GM12891 (cell line): ENCODE measurements around the gene CTTNBP2NL.
"Not testable (repeated sequence)": the region's sequence is repeated elsewhere in the genome, so short reads cannot be mapped to it uniquely, and the experiment has no call there.

ENCODE experiments used
- DNase-seq: peaks from one replicate; pipeline ENCODE4 v3.0.0; 2011; ENCODE audit warnings: low spot score; ENCODE audit not compliant: insufficient read length
- FAIRE-seq: peaks from 2 replicates; lab custom pipeline; 2011; peaks lifted over from hg19 to GRCh38; lab: Jason Lieb, UNC
- PAX5 ChIP-seq: IDR thresholded peaks from 2 replicates; pipeline ENCODE4 v1.6.1; 2011; ENCODE audit warnings: low read length, moderate library complexity, mild to moderate bottlenecking; ENCODE audit not compliant: insufficient read depth, severe bottlenecking
- POLR2A ChIP-seq: IDR thresholded peaks from 2 replicates; pipeline ENCODE4 v1.6.1; 2011; ENCODE audit warnings: low read depth, low read length, control low read depth
- POLR2AphosphoS5 ChIP-seq: IDR thresholded peaks from 2 replicates; pipeline ENCODE4 v1.6.1; 2011; ENCODE audit warnings: low read depth, low read length, control low read depth
- POU2F2 ChIP-seq: IDR thresholded peaks from 2 replicates; pipeline ENCODE4 v1.6.1; 2011; ENCODE audit warnings: low read depth, mild to moderate bottlenecking, control low read depth, low read length, moderate library complexity
- SPI1 ChIP-seq: IDR thresholded peaks from 2 replicates; pipeline ENCODE4 v1.6.1; 2011; ENCODE audit warnings: low read depth, low read length, control low read depth
- TAF1 ChIP-seq: IDR thresholded peaks from 2 replicates; pipeline ENCODE4 v1.6.1; 2011; ENCODE audit warnings: low read depth, low read length, control low read depth

CTTNBP2NL gene

GRCh38 chr1:112386731-112387346, 9.2 kb upstream of the CTTNBP2NL start:
- FAIRE-seq (no peak), DNase-seq (no peak)
- TF ChIP-seq SPI1, result no peak
- no peak for TF ChIP-seq PAX5
- no peak for TF ChIP-seq POLR2AphosphoS5
- no peak for TF ChIP-seq POLR2A
- no peak for TF ChIP-seq POU2F2

GRCh38 chr1:112387807-112388206, 8.2 kb upstream of the CTTNBP2NL start:
- no peak for TF ChIP-seq POU2F2
- TF ChIP-seq POLR2AphosphoS5, result no peak
- no peak for TF ChIP-seq TAF1
- TF ChIP-seq POLR2A, result no peak
- no peak for TF ChIP-seq PAX5
- no peak for TF ChIP-seq SPI1
- no peak for FAIRE-seq
- DNase-seq, result no peak

GRCh38 chr1:112388436-112388835, 7.6 kb upstream of the CTTNBP2NL start:
- no peak for DNase-seq
- TF ChIP-seq POU2F2, result no peak
- TF ChIP-seq TAF1, result no peak
- TF ChIP-seq PAX5, result no peak
- TF ChIP-seq POLR2A, result no peak
- no peak for TF ChIP-seq POLR2AphosphoS5
- no peak for TF ChIP-seq SPI1
- no peak for FAIRE-seq

GRCh38 chr1:112389689-112390088, 6.3 kb upstream of the CTTNBP2NL start:
- no peak for FAIRE-seq
- no peak for DNase-seq
- no peak for TF ChIP-seq PAX5
- no peak for TF ChIP-seq SPI1
- no peak for TF ChIP-seq POU2F2
- TF ChIP-seq TAF1, result no peak
- TF ChIP-seq POLR2A, result no peak
- TF ChIP-seq POLR2AphosphoS5, result no peak

- not testable (repeated sequence) for DNase-seq, FAIRE-seq
Measured at GRCh38 chr1:112390335-112390734, 5.7 kb upstream of the CTTNBP2NL start.

- no peak for TF ChIP-seq PAX5
- no peak for TF ChIP-seq SPI1
- TF ChIP-seq POLR2AphosphoS5, result no peak
- TF ChIP-seq POU2F2, result no peak
- TF ChIP-seq POLR2A, result no peak
- no peak for TF ChIP-seq TAF1
- DNase-seq (peak; percentile 63), FAIRE-seq (peak; percentile 59)
Measured at GRCh38 chr1:112390775-112391602, 5.0 kb upstream of the CTTNBP2NL start.

GRCh38 chr1:112391603-112391940, 4.4 kb upstream of the CTTNBP2NL start:
- no peak for DNase-seq
- TF ChIP-seq POLR2AphosphoS5 (no peak), POLR2A (no peak)
- FAIRE-seq, result no peak

- TF ChIP-seq PAX5 (no peak), POLR2A (no peak), SPI1 (no peak), POU2F2 (no peak), POLR2AphosphoS5 (no peak), TAF1 (no peak)
- DNase-seq (no peak), FAIRE-seq (no peak)
Measured at GRCh38 chr1:112393631-112393974, 2.4 kb upstream of the CTTNBP2NL start.

- DNase-seq, result no peak
- FAIRE-seq, result no peak
- TF ChIP-seq POLR2AphosphoS5, result no peak
- TF ChIP-seq TAF1, result no peak
- TF ChIP-seq POLR2A, result no peak
- no peak for TF ChIP-seq SPI1
- TF ChIP-seq POU2F2, result no peak
- no peak for TF ChIP-seq PAX5
Measured at GRCh38 chr1:112394743-112395062, 1.3 kb upstream of the CTTNBP2NL start.

- DNase-seq, result no peak
- FAIRE-seq, result no peak
Measured at GRCh38 chr1:112395256-112395820, 676 bp upstream of the CTTNBP2NL start.

More at GRCh38 chr1:112395256-112395820, 676 bp upstream of the CTTNBP2NL start:
- TF ChIP-seq POU2F2, result no peak
- TF ChIP-seq POLR2AphosphoS5, result no peak
- no peak for TF ChIP-seq PAX5
- no peak for TF ChIP-seq SPI1
- no peak for TF ChIP-seq TAF1
- TF ChIP-seq POLR2A, result no peak
